Panc1 (cell line): ENCODE results near the gene GPR137. TPM values are rescaled to one million over a fixed set of nuclear protein-coding genes. Genes with fewer than 3 reads are reported as not detected.
"Not testable (repeated sequence)": the region's sequence is repeated elsewhere in the genome, so short reads cannot be mapped to it uniquely, and the experiment has no call there.

Source experiments
- ATAC-seq: fragments of 200-7000 bp; cut with Tn5 transposase; 2 replicates; pipeline ENCODE4 v1.9.1; 2020; ENCODE audit warnings: mild to moderate bottlenecking, moderate library complexity
- BruUV-seq: library from RNA; stranded (reverse); fragments of 400-500 nt; replicated peaks from 2 replicates; lab custom pipeline; 2021; lab: Mats Ljungman, UMichigan
- CTCF ChIA-PET: fragments of 300-600 bp; sonication (Branson Sonifier 250); formaldehyde crosslinking; loops from one replicate; lab custom pipeline; 2022; ENCODE audit warnings: antibody characterized with exemption; lab: Charles Lee
- POLR2A ChIA-PET: fragments of 300-600 bp; sonication (Branson Sonifier 250); formaldehyde crosslinking; loops from one replicate; lab custom pipeline; 2022; ENCODE audit warnings: antibody characterized with exemption; lab: Charles Lee
- DNase-seq: peaks from one replicate; pipeline ENCODE4 v3.0.0-alpha.2; 2010; ENCODE audit warnings: low read depth, low spot score
- H3K27ac ChIP-seq: 2 replicates; pipeline ENCODE4 v1.5.1; 2011; ENCODE audit warnings: mild to moderate bottlenecking, low read length, inconsistent platforms
- H3K27me3 ChIP-seq: fragments of 200-500 bp; sonication (Bioruptor generic); 2 replicates; pipeline ENCODE4 v1.6.0; 2014; ENCODE audit warnings: low read length, inconsistent platforms; ENCODE audit not compliant: control insufficient read depth, insufficient read depth
- H3K36me3 ChIP-seq: fragments of 200-500 bp; sonication (Bioruptor generic); 2 replicates; pipeline ENCODE4 v1.5.1; 2014; ENCODE audit warnings: inconsistent platforms, mild to moderate bottlenecking, low read length, moderate library complexity; ENCODE audit not compliant: control insufficient read depth, insufficient read depth
- H3K4me1 ChIP-seq: 2 replicates; pipeline ENCODE4 v1.5.1; 2011; ENCODE audit warnings: inconsistent platforms, mild to moderate bottlenecking, low read length, moderate library complexity; ENCODE audit not compliant: control insufficient read depth, insufficient read depth
- H3K4me3 ChIP-seq, 2 experiments: 2 replicates each; pipeline ENCODE4 v1.5.1; 2011 to 2012; ENCODE audit warnings: low read depth in 2 of 2, low read length in 2 of 2, mild to moderate bottlenecking in 2 of 2, inconsistent platforms in 1 of 2, moderate library complexity in 1 of 2
- H3K9me3 ChIP-seq: fragments of 200-500 bp; sonication (Bioruptor generic); 2 replicates; pipeline ENCODE4 v1.5.1; 2014; ENCODE audit warnings: low read depth, mild to moderate bottlenecking, inconsistent platforms, low read length, moderate library complexity; ENCODE audit not compliant: control insufficient read depth, insufficient read depth
- CTCF ChIP-seq: fragments of 450-650 bp; IDR thresholded peaks from 2 replicates; pipeline ENCODE4 v1.5.1; 2017; ENCODE audit warnings: mild to moderate bottlenecking
- REST ChIP-seq, 2 experiments: IDR thresholded peaks; 2 replicates each; pipeline ENCODE4 v1.6.1; 2011 to 2012; ENCODE audit warnings: low read depth in 2 of 2, control low read depth in 1 of 2, low read length in 1 of 2, mild to moderate bottlenecking in 1 of 2, moderate library complexity in 1 of 2; ENCODE audit not compliant: insufficient read depth in 1 of 2
- in situ Hi-C: cut with HindIII; loops from 2 replicates; pipeline ENCODE4 v1.10.0; 2016; ENCODE audit warnings: low sequenced_read_pairs, low pct_unique_long_range_greater_than_20kb
- intact Hi-C: fragments of 100-400 bp; cut with micrococcal nuclease; formaldehyde crosslinking; loops from one replicate; pipeline ENCODE4 v1.10.0; 2022; ENCODE audit not compliant: unreplicated experiment
- total RNA-seq: library from RNA; stranded (reverse); gene quantifications from one replicate; pipeline ENCODE4 v1.2.1, GENCODE V29; 2021; ENCODE audit not compliant: unreplicated experiment

GPR137 gene
- total RNA-seq, 1 experiment from 2014 or later: 183 TPM

- H3K27me3 ChIP-seq, intact Hi-C loops, in situ Hi-C loops, BruUV-seq, DNase-seq, H3K9me3 ChIP-seq, ATAC-seq, H3K36me3 ChIP-seq: not testable (repeated sequence)
- peaks cover 33% of the 10 kb centered on the region for H3K4me1 ChIP-seq
- peak overlapping the region; percentile 100 for H3K27ac ChIP-seq
- peak overlapping the region; percentile 74 to 77 for H3K4me3 ChIP-seq
- POLR2A ChIA-PET: interaction anchor here (1.1 kb wide), 1 partner anchor 16 kb away, joined by 3 read pairs; no protein-coding TSS in a partner anchor
- CTCF ChIA-PET: interaction anchor here (2.1 to 2.3 kb wide), 2 partner anchors 27 to 39 kb away, joined by 15 to 21 read pairs; no protein-coding TSS in a partner anchor
Measured at GRCh38 chr11:64315667-64316526, 30.2 kb downstream of the GPR137 start.

- in situ Hi-C loops: no loop called here
- intact Hi-C loops: no loop called here
- H3K4me3 ChIP-seq: peak overlapping the region; percentile 74 to 77
- ATAC-seq (peak; percentile 27), DNase-seq (peak; percentile 35)
- peaks cover 39% of the 10 kb centered on the region for H3K4me1 ChIP-seq
- no peaks in the 10 kb centered on the region for H3K27me3 ChIP-seq
- H3K36me3 ChIP-seq: peaks cover 2% of the 10 kb centered on the region; the same call in 1 of the 2 replicates
- peak overlapping the region; percentile 100 for H3K27ac ChIP-seq
- BruUV-seq: TSS peak; percentile 100
- CTCF ChIA-PET: interaction anchor here (0.6 to 2.3 kb wide), 10 partner anchors 12 to 76 kb away, joined by 3 to 21 read pairs (median 7); partner anchors contain the start of genes CATSPERZ and FKBP2
- H3K9me3 ChIP-seq: no peaks in the 10 kb centered on the region
- POLR2A ChIA-PET: interaction anchor here (0.9 to 2.0 kb wide), 5 partner anchors 10 to 32 kb away, joined by 3 to 12 read pairs (median 5); partner anchors contain the start of gene BAD
- peak; percentile 50; the same call in 1 of the 2 replicates for TF ChIP-seq CTCF
- TF ChIP-seq REST (IDR thresholded peaks at IDR 0.05; ENCODE audit: insufficient read depth in 1 of 2, low read depth in 2 of 2, low read length in 1 of 2): no peak
Measured at GRCh38 chr11:64316672-64317324, 31.1 kb downstream of the GPR137 start.
